Hepatocyte (in vitro differentiated cells): ENCODE data around the gene ZNF280D.

Experiments
- CTCF ChIP-seq: fragments of 200-600 bp; sonication (generic); IDR thresholded peaks from 2 replicates; pipeline ENCODE4 v1.5.1; 2016; ENCODE audit warnings: antibody characterized with exemption, mild to moderate bottlenecking; ENCODE audit not compliant: poor library complexity
- EZH2phosphoT487 ChIP-seq: fragments of 200-600 bp; sonication (generic); IDR thresholded peaks from one replicate; pipeline ENCODE4 v1.6.1; 2018; ENCODE audit warnings: antibody characterized with exemption, mild to moderate bottlenecking, low read depth, moderate library complexity; ENCODE audit not compliant: unreplicated experiment, severe bottlenecking

DNA sequence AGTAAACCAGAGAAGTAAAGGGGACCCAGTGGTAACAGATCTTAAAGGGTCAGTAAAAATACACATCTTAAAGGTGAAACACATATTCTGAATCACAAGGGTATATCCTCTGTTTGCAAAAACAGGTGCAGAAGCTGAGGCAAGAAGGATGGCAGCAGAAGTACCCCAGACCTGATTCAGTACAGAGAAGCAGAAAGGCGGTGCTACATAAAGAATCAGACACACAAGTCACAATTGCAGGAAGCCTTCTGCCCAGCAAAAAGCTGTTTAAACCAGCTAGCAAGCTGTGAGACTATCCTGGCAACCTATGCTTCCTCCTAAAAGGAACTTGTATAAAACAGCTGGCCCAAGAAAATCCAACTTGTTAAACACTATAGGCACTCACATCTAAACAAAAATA lies 49.4 kb downstream of the ZNF280D start:
- no peak for TF ChIP-seq CTCF
- no peak for TF ChIP-seq EZH2phosphoT487
